NK-92 (cell line): Measurements from ENCODE around the gene SMARCAL1.
"Not testable (repeated sequence)": the region's sequence is repeated elsewhere in the genome, so short reads cannot be mapped to it uniquely, and the experiment has no call there.

Experiments used
- DNase-seq: peaks from one replicate; lab custom pipeline; 2025; ENCODE audit not compliant: unreplicated experiment; lab: John Stamatoyannopoulos, UW

The SMARCAL1 gene

GRCh38 chr2:216499641-216500218, 87.4 kb downstream of the SMARCAL1 start:
- no peak for DNase-seq

GRCh38 chr2:216500572-216500971, 88.3 kb downstream of the SMARCAL1 start:
- DNase-seq = no peak

GRCh38 chr2:216501854-216502253, 89.6 kb downstream of the SMARCAL1 start:
- no peak for DNase-seq

GRCh38 chr2:216502381-216503158, 90.3 kb downstream of the SMARCAL1 start:
- DNase-seq = no peak

GRCh38 chr2:216503159-216503629, 90.9 kb downstream of the SMARCAL1 start:
- no peak for DNase-seq

- DNase-seq = no peak
Observed at GRCh38 chr2:216503697-216504375, 91.6 kb downstream of the SMARCAL1 start.

- no peak for DNase-seq
Observed at GRCh38 chr2:216504376-216504762, 92.1 kb downstream of the SMARCAL1 start.

- no peak for DNase-seq
Observed at GRCh38 chr2:216505133-216506106, 93.1 kb downstream of the SMARCAL1 start.

GRCh38 chr2:216507220-216508160, 95.2 kb downstream of the SMARCAL1 start:
- no peak for DNase-seq

- DNase-seq = no peak
Observed at GRCh38 chr2:216508229-216508628, 95.9 kb downstream of the SMARCAL1 start.

GRCh38 chr2:216516730-216517350, 104.6 kb downstream of the SMARCAL1 start:
- DNase-seq = no peak

- no peak for DNase-seq
Observed at GRCh38 chr2:216517447-216518225, 105.4 kb downstream of the SMARCAL1 start.

GRCh38 chr2:216518566-216519119, 106.4 kb downstream of the SMARCAL1 start:
- DNase-seq = not testable (repeated sequence)

- no peak for DNase-seq
Observed at GRCh38 chr2:216519154-216519762, 107.0 kb downstream of the SMARCAL1 start.

GRCh38 chr2:216520112-216520511, 107.8 kb downstream of the SMARCAL1 start:
- DNase-seq = no peak

GRCh38 chr2:216522892-216523502, 110.7 kb downstream of the SMARCAL1 start:
- no peak for DNase-seq

GRCh38 chr2:216525972-216526371, 113.7 kb downstream of the SMARCAL1 start:
- no peak for DNase-seq
